GM21360 (cell line): Measurements from ENCODE around the gene MKNK1.

Source experiments
- ATAC-seq: cut with Tn5 transposase; IDR thresholded peaks from one replicate; pipeline ENCODE4 v1.9.1; 2021; ENCODE audit warnings: mild to moderate bottlenecking, moderate library complexity; ENCODE audit not compliant: unreplicated experiment

The MKNK1 gene

GRCh38 chr1:46568461-46568891, 35.6 kb downstream of the MKNK1 start:
- no peak for ATAC-seq

GRCh38 chr1:46563341-46563740, 40.7 kb downstream of the MKNK1 start:
- ATAC-seq = no peak

GRCh38 chr1:46562498-46562897, 41.6 kb downstream of the MKNK1 start:
- ATAC-seq = no peak

GRCh38 chr1:46558966-46559365, 45.1 kb downstream of the MKNK1 start:
- no peak for ATAC-seq

- ATAC-seq = no peak
These were observed 45.7 kb downstream of the MKNK1 start for GRCh38 chr1:46558141-46558963.

GRCh38 chr1:46557403-46557802, 46.7 kb downstream of the MKNK1 start:
- no peak for ATAC-seq

GRCh38 chr1:46556822-46557221, 47.2 kb downstream of the MKNK1 start:
- no peak for ATAC-seq

- no peak for ATAC-seq
These were observed 48.0 kb downstream of the MKNK1 start for GRCh38 chr1:46555826-46556619.

GRCh38 chr1:46554597-46555381, 49.3 kb downstream of the MKNK1 start:
- no peak for ATAC-seq

- ATAC-seq = no peak
These were observed 49.9 kb downstream of the MKNK1 start for GRCh38 chr1:46554236-46554596.

GRCh38 chr1:46553506-46553905, 50.6 kb downstream of the MKNK1 start:
- ATAC-seq = no peak

- ATAC-seq = no peak
These were observed 51.5 kb downstream of the MKNK1 start for GRCh38 chr1:46552357-46553237.

- no peak for ATAC-seq
These were observed 52.4 kb downstream of the MKNK1 start, which contains the start of gene KNCN for GRCh38 chr1:46551597-46552095. Gene KNCN (minus strand): TSS chr1:46551647. CDS start chr1:46551215, 432 bp downstream.

GRCh38 chr1:46550751-46551231, 53.3 kb downstream of the MKNK1 start:
- no peak for ATAC-seq

- ATAC-seq = no peak
These were observed 54.1 kb downstream of the MKNK1 start for GRCh38 chr1:46549697-46550681.

GRCh38 chr1:46547481-46548383, 56.3 kb downstream of the MKNK1 start:
- ATAC-seq = no peak

- ATAC-seq = no peak
These were observed 57.9 kb downstream of the MKNK1 start for GRCh38 chr1:46546210-46546609.

GRCh38 chr1:46545784-46546183, 58.3 kb downstream of the MKNK1 start:
- ATAC-seq = no peak
